Hematopoietic multipotent progenitor cell treated with erythropoietin and hydrocortisone succinate and interleukin-3 and kit ligand, for 6 days (in vitro differentiated cells): ENCODE measurements around the gene EFCAB8.
"Not testable (repeated sequence)": the region's sequence is repeated elsewhere in the genome, so short reads cannot be mapped to it uniquely, and the experiment has no call there.

Experiments used
- DNase-seq: peaks from one replicate; pipeline ENCODE4 v3.0.0-alpha.2; 2015

EFCAB8 gene

DNA sequence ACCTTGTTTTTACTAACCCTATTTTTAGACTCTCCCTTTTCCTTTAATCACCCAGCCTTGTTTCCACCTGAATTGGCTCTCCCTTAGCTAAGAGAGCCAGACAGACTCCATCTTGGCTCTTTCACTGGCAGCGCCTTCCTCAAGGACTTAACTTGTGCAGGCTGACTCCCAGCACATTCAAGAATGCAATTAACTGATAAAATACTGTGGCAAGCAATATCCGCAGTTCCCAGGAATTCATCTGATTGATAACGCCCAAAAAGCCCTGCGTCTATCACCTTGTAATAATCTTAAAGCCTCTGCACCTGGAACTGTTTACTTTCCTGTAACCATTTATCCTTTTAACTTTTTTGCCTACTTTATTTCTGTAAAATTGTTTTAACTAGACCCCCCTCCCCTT lies 116.4 kb downstream of the EFCAB8 start:
- DNase-seq, result not testable (repeated sequence)

DNA sequence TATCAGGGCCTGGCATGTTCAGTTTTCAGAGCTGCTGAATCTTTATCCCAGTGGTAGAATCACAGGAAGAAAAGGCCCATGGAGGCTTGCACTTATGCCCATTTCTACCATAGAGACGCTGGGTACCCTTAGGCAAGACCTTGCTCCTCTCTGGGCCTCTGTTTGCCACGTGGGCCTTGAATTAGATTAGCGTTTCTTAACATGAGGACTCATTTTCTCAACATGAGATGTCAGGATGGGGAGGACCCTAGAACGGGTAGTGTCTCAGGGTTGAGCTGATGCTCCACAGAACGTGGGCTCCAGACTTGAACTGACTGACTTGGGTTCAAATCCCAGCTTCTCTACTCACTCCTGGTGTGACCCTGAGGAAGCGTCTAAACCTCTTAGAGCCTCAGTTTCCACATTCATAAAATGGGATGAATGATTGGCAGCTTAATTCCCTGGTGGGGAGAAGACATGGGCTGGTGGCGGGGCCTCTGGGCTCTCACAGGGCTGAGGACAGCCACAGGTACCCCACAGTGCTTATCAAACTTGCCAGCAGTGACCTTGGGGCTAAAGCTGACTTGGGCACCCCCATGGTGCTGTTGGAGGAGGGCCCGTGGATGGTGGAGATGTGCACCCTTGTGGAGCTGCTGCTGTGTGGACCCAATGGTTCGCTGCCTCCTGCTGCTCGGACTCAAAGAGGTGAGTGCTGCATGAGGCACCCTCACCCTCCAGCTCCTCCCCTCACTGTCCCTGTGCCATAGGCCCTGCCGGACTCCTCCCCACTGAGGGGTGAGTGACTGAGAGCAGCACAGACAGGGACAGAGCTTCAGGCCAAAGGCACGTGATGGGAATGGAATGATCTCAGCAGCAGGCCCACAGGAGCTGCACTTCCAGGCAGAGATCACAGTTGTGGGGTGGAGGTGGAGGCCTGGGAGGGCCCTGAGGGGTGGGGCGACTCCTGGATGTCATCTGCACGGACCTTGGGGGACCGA lies 117.3 kb downstream of the EFCAB8 start:
- no peak for DNase-seq

DNA sequence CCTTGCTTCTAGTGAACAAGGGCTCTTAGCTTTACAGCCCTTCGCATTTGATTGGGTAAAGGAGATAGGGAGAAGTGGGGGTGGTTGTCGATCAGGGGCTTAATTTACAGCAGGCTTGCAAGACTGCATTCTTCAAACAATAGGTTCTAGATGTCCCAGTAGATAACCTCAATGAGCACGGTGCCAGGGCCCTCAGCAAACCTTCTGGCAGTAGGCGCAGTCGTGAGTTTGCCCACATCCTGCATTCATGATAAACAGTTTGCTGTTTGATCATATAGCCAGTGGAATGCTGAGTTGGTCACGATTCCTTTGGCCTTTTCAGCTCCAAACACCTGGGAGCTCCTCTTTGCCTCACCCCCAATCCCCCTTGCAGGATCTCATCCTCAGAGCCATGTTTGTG lies 118.0 kb downstream of the EFCAB8 start:
- DNase-seq, result no peak

- no peak for DNase-seq
Measured at GRCh38 chr20:32977281-32978008, 118.7 kb downstream of the EFCAB8 start.

- DNase-seq, result no peak
Measured at GRCh38 chr20:32978009-32978335, 119.2 kb downstream of the EFCAB8 start.

DNA sequence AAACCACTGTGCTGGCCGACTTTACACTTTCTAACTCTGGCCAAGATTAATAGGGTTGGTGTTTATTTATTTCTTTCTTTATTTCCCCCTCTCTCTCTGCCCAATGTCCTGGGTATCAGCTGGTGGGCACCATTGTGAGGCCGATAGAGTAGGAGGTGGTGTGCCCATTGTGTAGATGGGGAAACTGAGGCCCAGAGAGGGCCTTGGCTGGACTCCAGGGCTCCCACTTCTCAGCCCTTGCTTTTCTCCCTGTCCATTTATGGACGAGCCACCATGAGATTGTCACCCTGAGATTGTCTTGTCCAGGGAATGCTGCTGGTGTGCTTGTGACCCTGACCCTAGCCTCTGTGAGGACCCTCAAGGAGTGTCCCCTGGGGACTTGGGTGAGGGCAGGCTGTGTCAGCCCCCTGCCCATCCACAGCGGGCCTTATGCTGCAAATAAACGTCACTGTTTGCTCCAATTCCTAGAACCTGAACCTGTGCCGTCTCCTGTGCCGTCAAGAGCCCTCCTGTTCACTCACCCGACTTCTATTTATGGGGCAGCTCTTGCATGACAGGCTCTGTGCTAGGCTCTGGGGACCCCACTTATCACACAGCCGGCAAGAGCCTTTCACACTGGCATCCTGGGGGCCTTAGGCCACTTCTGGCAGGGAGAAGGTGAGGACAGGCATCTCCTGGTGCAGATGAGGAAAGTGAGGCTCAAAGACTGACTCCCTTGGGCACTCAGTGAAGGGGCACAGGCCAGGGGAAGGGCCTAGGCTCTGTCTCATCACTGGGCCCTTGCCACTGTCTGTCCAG lies 120.7 kb downstream of the EFCAB8 start:
- DNase-seq, result no peak

DNA sequence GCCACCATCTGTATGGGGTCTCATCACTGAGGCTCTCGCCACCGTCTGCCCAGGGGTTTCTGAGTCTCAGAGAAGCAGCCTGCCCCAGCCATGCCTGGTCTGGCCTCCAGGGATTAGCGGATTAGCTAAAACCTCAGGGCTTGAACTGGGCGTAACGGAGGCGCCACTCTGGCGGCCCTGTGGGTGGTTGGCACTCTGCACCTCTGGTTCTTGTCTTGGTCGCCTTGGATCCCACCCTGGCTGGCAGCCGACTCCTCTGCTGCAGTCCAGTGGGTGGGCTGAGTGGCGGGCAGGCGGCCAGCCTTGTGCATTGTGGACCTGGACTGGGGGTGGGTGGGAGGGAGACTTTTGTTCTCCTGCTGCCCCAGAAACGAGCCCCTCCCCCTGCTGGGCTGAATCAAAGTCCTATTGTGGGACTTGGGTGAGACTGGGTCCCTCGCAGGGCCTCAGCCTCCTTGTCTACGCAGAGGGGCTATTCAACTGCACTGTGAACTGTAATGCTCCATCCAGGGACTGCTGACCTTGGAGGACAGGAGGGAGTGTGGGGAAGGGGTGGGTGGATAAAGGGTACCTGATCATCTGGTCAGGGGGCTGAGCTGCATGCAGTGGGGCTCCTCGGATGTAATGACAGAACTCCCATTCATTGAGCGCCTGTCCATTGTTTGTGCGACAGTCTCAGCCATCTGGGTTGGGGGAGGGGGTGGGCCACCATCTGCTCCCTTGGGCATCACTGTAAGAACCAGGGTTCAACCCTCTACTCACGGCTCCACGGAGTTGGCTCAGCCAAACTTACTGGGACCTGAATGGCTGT lies 121.6 kb downstream of the EFCAB8 start:
- DNase-seq, result no peak

GRCh38 chr20:32980990-32981389 lies 122.3 kb downstream of the EFCAB8 start:
- no peak for DNase-seq

- DNase-seq, result no peak
Measured at GRCh38 chr20:32982617-32983458, 124.1 kb downstream of the EFCAB8 start.

- DNase-seq, result no peak
Measured at GRCh38 chr20:32983459-32984112, 124.9 kb downstream of the EFCAB8 start.

DNA sequence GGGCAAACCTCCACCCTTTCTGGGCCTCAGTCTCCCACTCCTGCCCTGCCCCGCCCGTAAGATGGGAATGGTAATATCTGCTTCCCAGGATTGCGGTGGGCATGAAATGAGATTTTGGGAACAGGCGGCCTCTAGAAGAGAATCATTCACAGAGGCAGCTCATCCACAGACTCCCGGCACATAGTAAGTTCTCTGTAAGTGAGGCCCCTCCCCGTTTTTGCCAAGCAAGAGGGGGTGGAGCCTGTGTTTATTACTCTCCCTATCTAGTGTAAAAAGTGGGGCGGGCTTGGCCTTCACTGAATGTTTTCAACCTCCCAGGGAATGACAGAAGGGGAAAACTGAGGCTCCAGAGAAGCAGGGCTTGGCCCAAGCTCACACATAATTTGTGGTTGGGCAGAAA lies 125.5 kb downstream of the EFCAB8 start:
- peak; percentile 29 for DNase-seq

DNA sequence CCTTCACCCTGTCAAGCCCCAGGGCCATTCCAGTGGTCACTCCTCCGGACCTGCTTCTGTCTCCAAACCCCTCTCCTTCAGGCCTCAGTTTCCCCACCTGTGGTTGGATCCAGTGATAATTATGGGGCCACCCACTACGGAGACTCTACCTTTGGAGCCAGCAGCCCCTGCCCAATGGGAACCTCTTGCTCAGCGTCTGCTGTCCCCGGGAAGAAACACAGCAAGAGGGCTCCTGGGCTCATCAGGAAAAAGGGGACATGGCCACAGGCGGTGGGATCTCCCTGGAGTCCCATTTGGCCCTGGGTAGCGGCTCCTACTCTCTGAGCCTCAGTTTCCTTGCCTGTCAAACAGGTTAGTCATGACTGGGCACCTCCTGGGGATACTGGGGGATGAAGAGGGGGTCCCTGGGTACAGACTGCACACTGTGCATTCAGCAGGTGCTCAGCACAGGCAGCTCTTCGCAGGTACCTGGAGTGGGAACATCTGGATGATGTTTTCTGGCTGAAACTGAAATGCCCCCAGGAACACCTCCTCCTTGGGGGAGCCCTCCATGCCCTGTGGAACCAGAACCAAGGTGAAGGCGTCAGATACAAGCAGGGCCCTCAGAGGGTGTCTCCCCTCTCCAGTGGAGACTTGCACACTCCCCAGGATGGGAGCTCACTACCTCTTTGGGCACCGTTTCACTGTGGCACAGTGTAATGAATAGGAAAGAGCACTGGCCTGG lies 126.1 kb downstream of the EFCAB8 start:
- no peak for DNase-seq

DNA sequence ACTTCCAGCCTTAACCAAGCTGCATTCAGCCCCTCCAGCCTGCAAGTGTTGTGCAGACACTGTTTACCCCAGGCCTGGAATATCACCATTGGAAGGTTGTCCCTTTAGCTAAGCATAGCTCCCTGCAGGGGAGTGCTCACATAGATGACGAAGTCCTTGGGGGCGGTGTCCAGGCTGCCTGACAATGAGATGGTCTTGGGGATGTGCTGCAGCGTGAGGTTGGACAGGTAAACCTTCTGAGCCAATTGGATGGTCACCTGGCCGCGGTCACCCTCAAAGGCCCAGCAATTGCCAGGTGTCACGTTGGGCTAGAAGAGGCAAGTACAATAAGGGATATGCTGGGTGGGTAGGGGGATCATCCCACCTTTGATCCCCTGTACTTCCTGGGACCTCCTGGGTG lies 126.9 kb downstream of the EFCAB8 start:
- DNase-seq, result no peak

- no peak for DNase-seq
Measured at GRCh38 chr20:32986331-32986966, 127.7 kb downstream of the EFCAB8 start.

DNA sequence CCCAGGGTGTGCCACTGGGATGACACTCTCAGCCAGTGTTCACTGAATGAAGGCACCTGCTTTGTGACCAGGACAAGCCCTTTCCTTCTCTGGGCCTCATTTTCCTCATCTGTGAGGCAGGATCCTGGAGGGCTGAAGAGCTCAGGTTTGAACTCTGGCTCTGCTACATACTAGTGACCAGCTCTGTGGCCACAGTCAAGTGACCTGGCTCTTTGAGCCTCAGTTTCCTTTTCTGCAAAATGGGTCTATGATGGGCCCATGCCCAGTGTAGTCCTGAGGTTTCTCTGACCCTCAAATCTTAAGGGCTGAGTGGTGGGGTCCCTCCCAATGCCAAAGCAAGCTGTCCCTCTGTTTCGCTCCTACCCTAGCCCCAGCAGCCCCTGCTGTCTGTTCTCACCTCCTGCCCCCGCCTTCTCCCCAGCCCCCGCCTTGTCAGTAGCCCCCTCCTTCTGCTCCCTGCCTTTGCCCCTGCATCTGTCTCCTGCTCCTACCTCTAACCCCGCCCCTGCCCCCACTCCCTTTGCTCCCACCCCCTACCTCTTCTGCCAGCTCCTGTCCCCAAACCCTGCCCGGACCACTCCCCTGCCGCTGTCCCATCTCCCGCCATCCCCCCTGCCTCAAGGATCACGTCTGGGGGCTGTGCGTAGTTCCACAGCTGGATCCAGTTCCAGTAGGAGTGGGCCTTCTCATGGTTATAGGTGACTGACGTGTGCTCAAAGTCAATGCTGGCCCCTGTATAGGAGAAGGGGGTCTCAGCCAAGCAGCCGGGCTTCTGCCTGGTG lies 128.5 kb downstream of the EFCAB8 start:
- no peak for DNase-seq

DNA sequence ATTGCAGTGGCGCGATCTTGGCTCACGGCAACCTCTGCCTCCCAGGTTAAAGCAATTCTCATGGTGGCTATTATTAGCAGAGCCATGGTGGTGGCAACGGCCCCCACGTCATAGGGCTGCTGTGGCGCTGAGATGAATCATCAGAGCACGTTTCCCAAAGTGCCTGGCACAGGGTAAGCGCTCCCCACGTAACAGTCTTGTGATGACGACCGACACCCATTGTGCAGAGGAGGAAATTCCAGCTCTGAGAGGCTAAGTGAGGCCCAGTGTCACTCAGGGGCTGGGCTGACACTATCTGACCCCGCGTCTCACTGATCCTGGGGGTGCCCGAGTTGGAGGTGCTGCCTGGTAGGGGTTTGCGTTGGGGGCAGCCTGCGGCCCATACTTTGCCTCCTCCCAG lies 129.3 kb downstream of the EFCAB8 start:
- no peak for DNase-seq

GRCh38 chr20:32989507-32990283 lies 131.0 kb downstream of the EFCAB8 start:
- no peak for DNase-seq

GRCh38 chr20:32990426-32990825 lies 131.7 kb downstream of the EFCAB8 start:
- DNase-seq, result no peak
